Smooth muscle cell (in vitro differentiated cells): Measurements from ENCODE around the gene ATG9B. TPM values are rescaled to one million over a fixed set of nuclear protein-coding genes. Genes with fewer than 3 reads are reported as not detected.
A peak's percentile ranks its signal among the peaks of the same experiment; 100 is the strongest.

ENCODE experiments used
- DNase-seq: peaks from one replicate; lab custom pipeline; 2025; ENCODE audit not compliant: unreplicated experiment; lab: John Stamatoyannopoulos, UW
- H2AFZ ChIP-seq: fragments of 200-600 bp; sonication (generic); 2 replicates; pipeline ENCODE4 v1.6.0; 2016; ENCODE audit warnings: antibody characterized with exemption, low read depth, mild to moderate bottlenecking
- H3F3A ChIP-seq: fragments of 200-600 bp; sonication (generic); 2 replicates; pipeline ENCODE4 v1.6.0; 2017; ENCODE audit warnings: antibody characterized with exemption, low read depth
- H3K27ac ChIP-seq: fragments of 200-600 bp; sonication (generic); 2 replicates; pipeline ENCODE4 v1.5.1; 2016; ENCODE audit warnings: low read depth, mild to moderate bottlenecking
- H3K27me3 ChIP-seq: fragments of 200-600 bp; sonication (generic); 2 replicates; pipeline ENCODE4 v1.6.1; 2016; ENCODE audit warnings: low read depth, mild to moderate bottlenecking
- H3K36me3 ChIP-seq: fragments of 200-600 bp; sonication (generic); 2 replicates; pipeline ENCODE4 v1.5.1; 2016; ENCODE audit warnings: low read depth
- H3K4me1 ChIP-seq: fragments of 200-600 bp; sonication (generic); 2 replicates; pipeline ENCODE4 v1.5.1; 2016; ENCODE audit warnings: low read depth
- H3K4me2 ChIP-seq: fragments of 200-600 bp; sonication (generic); 2 replicates; pipeline ENCODE4 v1.6.0; 2016; ENCODE audit warnings: mild to moderate bottlenecking
- H3K4me3 ChIP-seq: fragments of 200-600 bp; sonication (generic); 2 replicates; pipeline ENCODE4 v1.5.1; 2016; ENCODE audit warnings: mild to moderate bottlenecking
- H3K79me2 ChIP-seq: fragments of 200-600 bp; sonication (generic); 2 replicates; pipeline ENCODE4 v1.6.0; 2016; ENCODE audit warnings: low read depth, mild to moderate bottlenecking
- H3K9ac ChIP-seq: fragments of 200-600 bp; sonication (generic); 2 replicates; pipeline ENCODE4 v1.6.0; 2016; ENCODE audit warnings: low read depth
- H3K9me3 ChIP-seq: fragments of 200-600 bp; sonication (generic); replicated peaks from 2 replicates; pipeline ENCODE4 v1.5.1; 2016; ENCODE audit warnings: low read depth
- H4K20me1 ChIP-seq: fragments of 200-600 bp; sonication (generic); 2 replicates; pipeline ENCODE4 v1.6.0; 2016; ENCODE audit warnings: low read depth
- WGBS: methylation state at CpG from one replicate; pipeline ENCODE4 v1.1.7; 2016; ENCODE audit warnings: low lambda C conversion rate; 5-methylcytosine and 5-hydroxymethylcytosine counted together
- polyA plus RNA-seq: library from polyadenylated mRNA; unstranded; fragments of >200 nt; fragmentation: Nextera tagmentation; extraction: Ambion mirVana; gene quantifications from 2 replicates; pipeline ENCODE4 v1.2.1, GENCODE V29; 2016
- total RNA-seq: library from RNA; depleted of rRNA; stranded (reverse); fragments of >200 nt; gene quantifications from 2 replicates; pipeline ENCODE4 v1.2.3, GENCODE V29; 2014
- TF ChIP-seq, protein P1 (sequence below): fragments of 200-600 bp; sonication (generic); IDR thresholded peaks from 2 replicates; pipeline ENCODE4 v1.5.1; 2017; ENCODE audit warnings: borderline replicate concordance, mild to moderate bottlenecking, antibody characterized with exemption; ENCODE audit not compliant: insufficient read depth, poor library complexity, severe bottlenecking

The ATG9B gene
- total and polyA plus RNA-seq, 2 experiments from 2014 or later = 2.6 to 6.5 TPM

DNA sequence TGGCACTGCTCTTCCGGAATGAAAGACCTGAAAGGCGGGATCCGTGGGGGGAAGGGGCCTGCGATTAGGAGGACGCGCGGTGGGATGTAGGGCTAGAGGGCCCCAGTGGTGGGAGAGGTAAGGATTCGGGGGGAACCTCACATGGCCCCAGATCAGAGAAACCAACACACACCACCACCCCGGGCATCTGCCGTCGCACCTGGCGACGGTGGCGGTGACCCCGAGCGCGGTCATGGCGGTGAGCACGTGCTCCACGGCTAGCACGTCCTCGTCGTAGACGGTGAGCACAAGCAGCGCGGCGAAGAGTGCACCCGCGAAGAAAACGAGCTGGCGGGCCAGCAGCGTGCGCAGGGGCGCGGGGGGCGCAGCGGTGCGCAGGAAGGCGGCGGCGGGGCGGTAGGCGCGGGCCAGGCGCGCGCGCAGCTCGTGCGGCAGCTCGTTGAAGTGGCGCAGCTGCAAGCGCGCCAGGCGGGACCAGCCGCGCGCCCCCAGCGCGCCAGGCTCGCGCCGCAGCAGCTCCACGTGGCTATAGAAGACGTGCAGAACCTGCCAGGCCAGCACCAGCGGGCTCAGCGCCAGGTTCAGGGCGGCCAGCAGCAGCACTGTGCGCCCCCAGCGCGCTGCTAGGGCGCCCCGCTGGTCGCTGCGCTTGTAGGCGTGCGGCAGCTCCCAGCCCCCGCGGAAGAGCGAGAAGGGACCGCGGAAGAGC lies 5.7 kb downstream of the ATG9B start:
- peak overlapping the region; percentile 45 for H3K4me3 ChIP-seq
- peak overlapping the region; percentile 87 for H3K4me2 ChIP-seq
- TF ChIP-seq, protein P1, sequence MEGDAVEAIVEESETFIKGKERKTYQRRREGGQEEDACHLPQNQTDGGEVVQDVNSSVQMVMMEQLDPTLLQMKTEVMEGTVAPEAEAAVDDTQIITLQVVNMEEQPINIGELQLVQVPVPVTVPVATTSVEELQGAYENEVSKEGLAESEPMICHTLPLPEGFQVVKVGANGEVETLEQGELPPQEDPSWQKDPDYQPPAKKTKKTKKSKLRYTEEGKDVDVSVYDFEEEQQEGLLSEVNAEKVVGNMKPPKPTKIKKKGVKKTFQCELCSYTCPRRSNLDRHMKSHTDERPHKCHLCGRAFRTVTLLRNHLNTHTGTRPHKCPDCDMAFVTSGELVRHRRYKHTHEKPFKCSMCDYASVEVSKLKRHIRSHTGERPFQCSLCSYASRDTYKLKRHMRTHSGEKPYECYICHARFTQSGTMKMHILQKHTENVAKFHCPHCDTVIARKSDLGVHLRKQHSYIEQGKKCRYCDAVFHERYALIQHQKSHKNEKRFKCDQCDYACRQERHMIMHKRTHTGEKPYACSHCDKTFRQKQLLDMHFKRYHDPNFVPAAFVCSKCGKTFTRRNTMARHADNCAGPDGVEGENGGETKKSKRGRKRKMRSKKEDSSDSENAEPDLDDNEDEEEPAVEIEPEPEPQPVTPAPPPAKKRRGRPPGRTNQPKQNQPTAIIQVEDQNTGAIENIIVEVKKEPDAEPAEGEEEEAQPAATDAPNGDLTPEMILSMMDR = no peak
- WGBS = 12% methylated on average over 82 of the region's 82 CpGs
- H3K9ac ChIP-seq = no peak overlapping the region
- DNase-seq = no peak
- no peaks in the 10 kb centered on the region for H3F3A ChIP-seq
- peaks cover 19% of the 10 kb centered on the region for H3K4me1 ChIP-seq
- H3K36me3 ChIP-seq = no peaks in the 10 kb centered on the region
- no peaks in the 10 kb centered on the region for H3K9me3 ChIP-seq
- no peak overlapping the region for H3K27ac ChIP-seq
- H4K20me1 ChIP-seq = no peaks in the 10 kb centered on the region
- H3K79me2 ChIP-seq = no peaks in the 10 kb centered on the region
- no peaks in the 10 kb centered on the region for H3K27me3 ChIP-seq
- H2AFZ ChIP-seq = peak overlapping the region; percentile 49

DNA sequence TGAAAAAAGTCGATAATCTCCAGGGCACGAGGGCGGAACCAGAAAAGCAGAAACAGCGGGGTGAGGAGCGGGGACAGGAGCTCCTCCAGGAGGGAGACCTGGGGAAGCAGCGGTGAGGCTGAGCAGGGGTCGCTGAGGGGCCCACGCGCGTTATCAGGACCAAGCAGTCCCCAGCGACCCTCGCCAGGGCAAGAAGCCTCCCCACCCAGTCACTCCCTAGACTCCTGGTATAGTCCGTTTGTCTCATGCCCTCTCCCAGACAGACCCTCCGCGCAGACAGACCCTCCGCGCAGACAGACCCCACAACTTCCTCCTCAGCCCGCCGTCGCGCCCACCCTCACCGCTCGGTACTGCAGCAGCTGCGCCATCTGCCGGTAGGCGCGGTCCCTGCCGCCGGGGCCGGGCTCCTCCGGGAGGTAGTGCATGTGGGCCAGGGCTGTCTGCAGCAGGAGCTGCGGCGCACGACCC lies 6.3 kb downstream of the ATG9B start:
- Histone ChIP-seq H3K4me3 (peak overlapping the region; percentile 45), H3F3A (no peaks in the 10 kb centered on the region), H3K4me2 (peak overlapping the region; percentile 87), H4K20me1 (no peaks in the 10 kb centered on the region), H2AFZ (peak overlapping the region; percentile 73), H3K36me3 (no peaks in the 10 kb centered on the region), H3K4me1 (peaks cover 19% of the 10 kb centered on the region), H3K9ac (no peak overlapping the region), H3K9me3 (no peaks in the 10 kb centered on the region), H3K79me2 (no peaks in the 10 kb centered on the region), H3K27ac (no peak overlapping the region), H3K27me3 (no peaks in the 10 kb centered on the region)
- WGBS = 14% methylated on average over 33 of the region's 34 CpGs
- DNase-seq = peak; percentile 36
- TF ChIP-seq, protein P1 = peak; percentile 91

DNA sequence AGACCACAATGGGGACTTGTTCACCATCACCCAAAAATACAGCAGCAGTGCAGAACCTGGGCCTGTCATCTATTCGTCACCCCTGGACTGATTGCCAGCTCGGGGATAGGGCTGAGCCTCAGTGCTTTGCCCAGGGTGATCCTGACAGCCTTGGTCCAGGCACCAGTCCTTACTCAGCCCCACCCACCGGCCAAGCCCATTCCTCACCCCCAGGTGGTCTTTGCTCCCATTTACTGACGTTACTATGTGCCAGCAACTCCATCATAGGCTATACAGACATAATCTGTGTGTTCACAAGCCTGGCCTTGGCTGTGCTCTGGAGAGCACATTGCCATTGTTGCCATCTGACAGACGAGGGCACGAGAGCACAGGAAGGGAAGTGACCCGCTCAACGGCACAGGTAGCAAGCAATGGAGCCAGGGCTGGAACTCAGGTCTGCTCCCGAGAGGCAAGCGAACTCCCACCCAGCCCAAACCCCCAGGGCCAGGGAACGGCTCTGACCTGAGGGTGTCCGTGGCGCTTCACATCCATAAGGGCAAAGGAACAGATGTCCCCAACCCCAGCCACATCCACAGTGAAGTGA lies 6.8 kb downstream of the ATG9B start:
- Histone ChIP-seq H3K27me3 (no peaks in the 10 kb centered on the region), H3K9ac (no peak overlapping the region), H3K4me1 (peaks cover 19% of the 10 kb centered on the region), H3K4me3 (peak overlapping the region; percentile 45), H3K9me3 (no peaks in the 10 kb centered on the region), H3K4me2 (peak overlapping the region; percentile 87), H3K27ac (no peak overlapping the region), H3K36me3 (no peaks in the 10 kb centered on the region), H3F3A (no peaks in the 10 kb centered on the region), H3K79me2 (no peaks in the 10 kb centered on the region), H2AFZ (peak overlapping the region; percentile 73), H4K20me1 (no peaks in the 10 kb centered on the region)
- TF ChIP-seq, protein P1 = no peak
- DNase-seq = no peak
- WGBS = 83% methylated on average over 13 of the region's 13 CpGs

DNA sequence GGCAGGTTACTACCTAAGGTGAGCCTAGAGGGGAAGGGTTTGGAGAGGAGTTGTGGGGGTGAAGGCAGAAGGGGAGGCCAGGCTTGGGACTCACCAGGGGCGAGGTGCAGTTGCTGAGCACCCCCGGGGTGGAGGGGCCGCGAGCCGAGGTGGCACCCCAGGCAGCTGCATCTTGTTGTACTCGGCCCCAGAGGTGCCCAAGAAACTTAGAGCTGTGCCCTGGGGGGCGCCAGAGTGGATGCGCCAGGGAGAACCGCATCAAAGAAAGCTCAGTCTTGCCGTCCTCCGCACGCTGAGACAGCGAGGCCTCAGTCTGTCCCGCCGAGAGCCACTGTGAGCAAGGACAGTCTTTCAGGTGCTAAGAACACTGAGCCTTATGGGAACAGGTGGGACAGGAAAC lies 7.4 kb downstream of the ATG9B start:
- peaks cover 19% of the 10 kb centered on the region for H3K4me1 ChIP-seq
- TF ChIP-seq, protein P1 = no peak
- no peaks in the 10 kb centered on the region for H3K27me3 ChIP-seq
- no peaks in the 10 kb centered on the region for H3K9me3 ChIP-seq
- 90% methylated on average over 15 of the region's 15 CpGs for WGBS
- no peak overlapping the region for H3K9ac ChIP-seq
- H3K4me3 ChIP-seq = no peak overlapping the region
- no peaks in the 10 kb centered on the region for H3K36me3 ChIP-seq
- H2AFZ ChIP-seq = no peak overlapping the region
- H3K79me2 ChIP-seq = no peaks in the 10 kb centered on the region
- H4K20me1 ChIP-seq = no peaks in the 10 kb centered on the region
- DNase-seq = no peak
- no peak overlapping the region for H3K27ac ChIP-seq
- no peak overlapping the region for H3K4me2 ChIP-seq
- no peaks in the 10 kb centered on the region for H3F3A ChIP-seq
